ENCODE results near the gene ADARB2. TPM values are rescaled to one million over a fixed set of nuclear protein-coding genes. Genes with fewer than 3 reads are reported as not detected.

Gene ADARB2
- total and polyA plus RNA-seq, 11 donors = 0.07 to 1.2 (median 0.28) TPM; not detected in 4

- Histone ChIP-seq H3K4me1 (peaks cover 0 to 7% (median 0%) of the 10 kb centered on the region in 12 donors), H3K4me3 (no peak overlapping the region), H3K27ac (no peak overlapping the region), H3K9me3 (no peaks in the 10 kb centered on the region), H3K36me3 (peaks cover 0 to 96% (median 78%) of the 10 kb centered on the region in 9 donors), H3K27me3 (no peaks in the 10 kb centered on the region)
- ATAC-seq = no peak
- DNase-seq = no peak
- intact Hi-C loops (cut with DNase I) = no loop called here
- TF ChIP-seq CTCF (IDR thresholded peaks at IDR 0.05) = no peak
- no peak for TF ChIP-seq POLR2A (IDR thresholded peaks at IDR 0.05)
- 61 to 68% (median 62%) methylated on average over 2 of the region's 2 CpGs for WGBS, 4 donors
These were observed 609.2 kb downstream of the ADARB2 start for GRCh38 chr10:1128115-1128514.

GRCh38 chr10:1127629-1128028, 609.7 kb downstream of the ADARB2 start:
- intact Hi-C loops (cut with DNase I) = no loop called here
- Histone ChIP-seq H3K4me3 (no peak overlapping the region), H3K4me1 (peaks cover 0 to 7% (median 0%) of the 10 kb centered on the region in 12 donors), H3K27me3 (no peaks in the 10 kb centered on the region), H3K27ac (no peak overlapping the region), H3K9me3 (no peaks in the 10 kb centered on the region), H3K36me3 (peaks cover 0 to 98% (median 83%) of the 10 kb centered on the region in 9 donors)
- TF ChIP-seq CTCF (IDR thresholded peaks at IDR 0.05) (no peak), POLR2A (IDR thresholded peaks at IDR 0.05) (no peak)
- WGBS, 4 donors = 87 to 93% (median 89%) methylated on average over 15 of the region's 15 CpGs
- ATAC-seq (no peak), DNase-seq (peak in 1 of 5 donors; percentile 1)
